SU-DHL-6 (cell line): ENCODE results near the gene TPI1.

Experiments used
- EZH2phosphoT487 ChIP-seq: fragments of 200-600 bp; sonication (generic), shearing (Covaris generic); conservative IDR thresholded peaks from 2 replicates; pipeline ENCODE4 v1.6.1; 2018; ENCODE audit warnings: mild to moderate bottlenecking, antibody characterized with exemption, low read length, moderate library complexity, mixed read lengths
- TF ChIP-seq, protein P1 (sequence below): fragments of 200-600 bp; sonication (generic); IDR thresholded peaks from one replicate; pipeline ENCODE4 v1.5.1; 2017; ENCODE audit warnings: antibody characterized with exemption, mild to moderate bottlenecking, low read length, moderate library complexity; ENCODE audit not compliant: insufficient read depth, poor library complexity, severe bottlenecking

DNA sequence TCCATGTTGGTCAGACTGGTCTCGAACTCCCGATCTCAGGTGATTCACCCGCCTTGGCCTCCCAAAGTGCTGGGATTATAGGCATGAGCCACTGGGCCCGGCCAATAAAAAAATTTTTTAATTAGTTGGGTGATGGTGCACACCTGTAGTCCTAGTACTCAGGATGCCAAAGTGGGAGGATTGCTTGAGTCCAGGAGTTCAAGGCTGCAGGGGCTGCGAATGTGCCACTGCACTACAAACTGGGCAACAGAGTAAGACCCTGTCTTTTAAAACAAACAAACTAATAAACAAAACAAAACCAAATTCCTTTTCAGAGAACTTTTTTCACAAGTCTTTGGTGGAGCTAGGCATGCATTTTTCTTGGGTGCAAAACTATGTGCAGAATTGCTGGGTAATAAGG lies 15.9 kb downstream of the TPI1 start:
- TF ChIP-seq, protein P1, sequence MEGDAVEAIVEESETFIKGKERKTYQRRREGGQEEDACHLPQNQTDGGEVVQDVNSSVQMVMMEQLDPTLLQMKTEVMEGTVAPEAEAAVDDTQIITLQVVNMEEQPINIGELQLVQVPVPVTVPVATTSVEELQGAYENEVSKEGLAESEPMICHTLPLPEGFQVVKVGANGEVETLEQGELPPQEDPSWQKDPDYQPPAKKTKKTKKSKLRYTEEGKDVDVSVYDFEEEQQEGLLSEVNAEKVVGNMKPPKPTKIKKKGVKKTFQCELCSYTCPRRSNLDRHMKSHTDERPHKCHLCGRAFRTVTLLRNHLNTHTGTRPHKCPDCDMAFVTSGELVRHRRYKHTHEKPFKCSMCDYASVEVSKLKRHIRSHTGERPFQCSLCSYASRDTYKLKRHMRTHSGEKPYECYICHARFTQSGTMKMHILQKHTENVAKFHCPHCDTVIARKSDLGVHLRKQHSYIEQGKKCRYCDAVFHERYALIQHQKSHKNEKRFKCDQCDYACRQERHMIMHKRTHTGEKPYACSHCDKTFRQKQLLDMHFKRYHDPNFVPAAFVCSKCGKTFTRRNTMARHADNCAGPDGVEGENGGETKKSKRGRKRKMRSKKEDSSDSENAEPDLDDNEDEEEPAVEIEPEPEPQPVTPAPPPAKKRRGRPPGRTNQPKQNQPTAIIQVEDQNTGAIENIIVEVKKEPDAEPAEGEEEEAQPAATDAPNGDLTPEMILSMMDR: no peak
- no peak for TF ChIP-seq EZH2phosphoT487
